NCI-H2029 (cell line): ENCODE measurements around the gene TRIM10.
"Not testable (repeated sequence)": the region's sequence is repeated elsewhere in the genome, so short reads cannot be mapped to it uniquely, and the experiment has no call there.

Experiments used
- DNase-seq: peaks from one replicate; lab custom pipeline; 2025; lab: John Stamatoyannopoulos, UW

The TRIM10 gene

GRCh38 chr6:30172681-30173080 is 11.7 kb upstream of the TRIM10 start:
- DNase-seq, result no peak

- peak; percentile 16 for DNase-seq
Observed at GRCh38 chr6:30171677-30172471, 10.9 kb upstream of the TRIM10 start.

- DNase-seq, result no peak
Observed at GRCh38 chr6:30169658-30170614, 8.9 kb upstream of the TRIM10 start.

- no peak for DNase-seq
Observed at GRCh38 chr6:30168741-30169140, 7.7 kb upstream of the TRIM10 start.

GRCh38 chr6:30167101-30167500 is 6.1 kb upstream of the TRIM10 start:
- no peak for DNase-seq

GRCh38 chr6:30165238-30165637 is 4.2 kb upstream of the TRIM10 start:
- DNase-seq, result not testable (repeated sequence)

GRCh38 chr6:30164714-30165113 is 3.7 kb upstream of the TRIM10 start:
- no peak for DNase-seq

- DNase-seq, result no peak
Observed at GRCh38 chr6:30163918-30164654, 3.1 kb upstream of the TRIM10 start.

- DNase-seq, result no peak
Observed at GRCh38 chr6:30163090-30163917, 2.3 kb upstream of the TRIM10 start, which contains the start of gene TRIM15. Gene TRIM15, plus strand, starts transcription at chr6:30163546. Its CDS starts 139 bp downstream, at chr6:30163685.

- no peak for DNase-seq
Observed at GRCh38 chr6:30162265-30163089, 1.5 kb upstream of the TRIM10 start.

- DNase-seq, result no peak
Observed at GRCh38 chr6:30160008-30160784, 815 bp downstream of the TRIM10 start.

- DNase-seq, result no peak
Observed at GRCh38 chr6:30158475-30159040, 2.5 kb downstream of the TRIM10 start.

- no peak for DNase-seq
Observed at GRCh38 chr6:30157999-30158398, 3.0 kb downstream of the TRIM10 start.

- DNase-seq, result no peak
Observed at GRCh38 chr6:30157581-30157980, 3.4 kb downstream of the TRIM10 start.

- no peak for DNase-seq
Observed at GRCh38 chr6:30156774-30157173, 4.2 kb downstream of the TRIM10 start.

- DNase-seq, result no peak
Observed at GRCh38 chr6:30156262-30156599, 4.8 kb downstream of the TRIM10 start.

- no peak for DNase-seq
Observed at GRCh38 chr6:30155520-30156261, 5.3 kb downstream of the TRIM10 start.

- no peak for DNase-seq
Observed at GRCh38 chr6:30154709-30155519, 6.1 kb downstream of the TRIM10 start.
